Ovary (tissue), 3 donors: Measurements from ENCODE around the gene CCDC40.

Experiments used
- CTCF ChIP-seq, 3 donors: fragments of 450-650 bp in 2 of 3; fragments of 200-600 bp in 1 of 3; IDR thresholded peaks; one replicate each; pipeline versions ENCODE4 v1.5.1 to v1.8.0; 2016 to 2022; ENCODE audit warnings: antibody characterized with exemption in 3 of 3, mild to moderate bottlenecking in 1 of 3
- EP300 ChIP-seq: sonication (generic); formaldehyde crosslinking; IDR thresholded peaks from one replicate; pipeline ENCODE4 v1.6.1; 2017; ENCODE audit warnings: antibody characterized with exemption
- POLR2A ChIP-seq: fragments of 450-650 bp; IDR thresholded peaks from one replicate; pipeline ENCODE4 v1.6.1; 2017; ENCODE audit warnings: antibody characterized with exemption, mild to moderate bottlenecking, moderate library complexity
- donor health status: DM: no; HTN: no; CAD: no.

GRCh38 chr17:80065478-80066170 lies 29.2 kb downstream of the CCDC40 start:
- TF ChIP-seq CTCF (IDR thresholded peaks at IDR 0.05) (no peak), POLR2A (no peak), EP300 (no peak)
